ENCODE data around the gene MRTFB. TPM values are rescaled to one million over a fixed set of nuclear protein-coding genes. Genes with fewer than 3 reads are reported as not detected.

The MRTFB gene
- total and polyA plus RNA-seq, 11 donors = 8.0 to 38.3 (median 25.3) TPM

GRCh38 chr16:14239791-14240190 lies 168.7 kb downstream of the MRTFB start:
- intact Hi-C loops (cut with DNase I) = loop anchor here in 5 of 10 donors (5.0 to 10.0 kb wide), 3 partner anchors 315 to 355 kb away; partner anchors contain the start of gene ERCC4 (in 5 of the 5)
- no peak for TF ChIP-seq POLR2A (IDR thresholded peaks at IDR 0.05)
- TF ChIP-seq CTCF (IDR thresholded peaks at IDR 0.05) = no peak

GRCh38 chr16:14240219-14240843 lies 169.2 kb downstream of the MRTFB start:
- TF ChIP-seq POLR2A (IDR thresholded peaks at IDR 0.05) (no peak), CTCF (IDR thresholded peaks at IDR 0.05) (no peak)
- H3K27ac ChIP-seq = peak overlapping the region in 7 of 12 donors; percentile 20 to 37 (median 24)
- WGBS, 4 donors = 65 to 69% (median 67%) methylated on average over 10 of the region's 10 CpGs

More at GRCh38 chr16:14239791-14240190, 168.7 kb downstream of the MRTFB start:
- Histone ChIP-seq H3K9me3 (no peaks in the 10 kb centered on the region), H3K4me1 (peaks cover 0 to 29% (median 8%) of the 10 kb centered on the region in 12 donors), H3K4me3 (no peak overlapping the region), H3K27ac (no peak overlapping the region), H3K36me3 (peaks cover 0 to 92% (median 71%) of the 10 kb centered on the region in 9 donors), H3K27me3 (no peaks in the 10 kb centered on the region)
- no peak for DNase-seq
- ATAC-seq = no peak
- WGBS, 4 donors = 82 to 84% (median 83%) methylated on average over 6 of the region's 6 CpGs

DNA sequence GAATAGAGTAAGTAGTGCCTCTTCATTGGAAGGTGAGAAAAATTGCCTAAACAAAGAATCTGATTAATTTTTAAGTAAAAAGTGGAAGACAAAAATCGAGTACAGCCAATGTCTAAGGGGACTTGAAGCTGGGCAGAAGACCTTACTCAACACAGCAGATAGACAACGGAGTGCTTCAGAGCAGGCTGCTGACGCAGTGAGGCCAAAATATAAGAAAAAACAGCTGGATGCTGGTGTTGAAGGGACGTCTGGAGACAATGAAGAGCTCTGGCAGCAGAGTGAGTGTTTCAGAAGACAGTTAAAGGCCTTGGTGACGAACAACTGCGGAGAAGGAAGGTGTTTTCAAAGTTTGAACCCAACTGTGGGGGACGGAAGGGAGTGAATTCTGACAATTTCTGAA lies 169.8 kb downstream of the MRTFB start:
- H3K27me3 ChIP-seq = no peaks in the 10 kb centered on the region
- no peaks in the 10 kb centered on the region for H3K9me3 ChIP-seq
- H3K27ac ChIP-seq = peak overlapping the region in 10 of 12 donors; percentile 20 to 47 (median 25)
- peaks cover 0 to 93% (median 72%) of the 10 kb centered on the region in 9 donors for H3K36me3 ChIP-seq
- intact Hi-C loops (cut with DNase I) = loop anchor here in 5 of 10 donors (5.0 to 10.0 kb wide), 3 partner anchors 316 to 354 kb away; partner anchors contain the start of gene ERCC4 (in 5 of the 5)
- peak in 2 of 4 donors; percentile 47 to 71 for ATAC-seq
- no peak for TF ChIP-seq CTCF (IDR thresholded peaks at IDR 0.05)
- TF ChIP-seq POLR2A (IDR thresholded peaks at IDR 0.05) = no peak
- peaks cover 0 to 29% (median 8%) of the 10 kb centered on the region in 12 donors for H3K4me1 ChIP-seq
- DNase-seq = no peak
- WGBS, 4 donors = 67 to 72% (median 70%) methylated on average over 7 of the region's 7 CpGs
- H3K4me3 ChIP-seq = no peak overlapping the region

More at GRCh38 chr16:14240219-14240843, 169.2 kb downstream of the MRTFB start:
- ATAC-seq (peak in 3 of 4 donors; percentile 40 to 78 (median 77)), DNase-seq (no peak)
- Histone ChIP-seq H3K4me3 (no peak overlapping the region), H3K9me3 (no peaks in the 10 kb centered on the region), H3K27me3 (no peaks in the 10 kb centered on the region), H3K4me1 (peaks cover 0 to 29% (median 8%) of the 10 kb centered on the region in 12 donors), H3K36me3 (peaks cover 0 to 92% (median 72%) of the 10 kb centered on the region in 9 donors)
- intact Hi-C loops (cut with DNase I) = loop anchor here in 5 of 10 donors (5.0 to 10.0 kb wide), 3 partner anchors 316 to 354 kb away; partner anchors contain the start of gene ERCC4 (in 5 of the 5)

DNA sequence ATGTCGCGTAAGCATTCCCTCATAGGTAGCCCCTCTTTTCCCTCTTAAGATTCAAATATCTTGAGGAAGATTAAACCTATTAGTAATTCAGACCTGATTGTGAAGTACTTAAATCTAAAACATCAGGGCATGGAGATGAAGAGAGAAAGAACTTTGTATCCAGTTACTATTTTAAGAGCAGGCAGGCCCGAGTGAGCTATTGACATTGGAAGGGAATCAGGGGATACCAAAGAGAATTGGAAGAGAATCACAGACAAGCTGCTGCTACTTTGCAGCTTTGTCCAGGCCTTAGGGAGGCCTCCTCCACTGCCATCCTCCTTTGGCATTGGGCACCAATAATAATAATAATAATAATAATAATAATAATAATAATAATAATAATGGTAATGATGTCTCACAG lies 170.5 kb downstream of the MRTFB start:
- Histone ChIP-seq H3K27ac (peak overlapping the region in 7 of 12 donors; percentile 20 to 47 (median 26)), H3K36me3 (peaks cover 0 to 93% (median 72%) of the 10 kb centered on the region in 9 donors), H3K9me3 (no peaks in the 10 kb centered on the region), H3K27me3 (no peaks in the 10 kb centered on the region), H3K4me3 (no peak overlapping the region), H3K4me1 (peaks cover 0 to 27% (median 8%) of the 10 kb centered on the region in 12 donors)
- no peak for DNase-seq
- TF ChIP-seq CTCF (IDR thresholded peaks at IDR 0.05) = no peak
- no peak for TF ChIP-seq POLR2A (IDR thresholded peaks at IDR 0.05)
- intact Hi-C loops (cut with DNase I) = loop anchor here in 5 of 10 donors (5.0 to 10.0 kb wide), 3 partner anchors 317 to 353 kb away; partner anchors contain the start of gene ERCC4 (in 5 of the 5)
- peak in 3 of 4 donors; percentile 51 to 70 (median 58) for ATAC-seq
- 66 to 72% (median 68%) methylated on average over 3 of the region's 3 CpGs for WGBS, 4 donors
